ENCODE results near the gene MT4. TPM values are rescaled to one million over a fixed set of nuclear protein-coding genes. Genes with fewer than 3 reads are reported as not detected.

Gene MT4
- total RNA-seq, 1 experiment from 2014 or later = not detected

DNA sequence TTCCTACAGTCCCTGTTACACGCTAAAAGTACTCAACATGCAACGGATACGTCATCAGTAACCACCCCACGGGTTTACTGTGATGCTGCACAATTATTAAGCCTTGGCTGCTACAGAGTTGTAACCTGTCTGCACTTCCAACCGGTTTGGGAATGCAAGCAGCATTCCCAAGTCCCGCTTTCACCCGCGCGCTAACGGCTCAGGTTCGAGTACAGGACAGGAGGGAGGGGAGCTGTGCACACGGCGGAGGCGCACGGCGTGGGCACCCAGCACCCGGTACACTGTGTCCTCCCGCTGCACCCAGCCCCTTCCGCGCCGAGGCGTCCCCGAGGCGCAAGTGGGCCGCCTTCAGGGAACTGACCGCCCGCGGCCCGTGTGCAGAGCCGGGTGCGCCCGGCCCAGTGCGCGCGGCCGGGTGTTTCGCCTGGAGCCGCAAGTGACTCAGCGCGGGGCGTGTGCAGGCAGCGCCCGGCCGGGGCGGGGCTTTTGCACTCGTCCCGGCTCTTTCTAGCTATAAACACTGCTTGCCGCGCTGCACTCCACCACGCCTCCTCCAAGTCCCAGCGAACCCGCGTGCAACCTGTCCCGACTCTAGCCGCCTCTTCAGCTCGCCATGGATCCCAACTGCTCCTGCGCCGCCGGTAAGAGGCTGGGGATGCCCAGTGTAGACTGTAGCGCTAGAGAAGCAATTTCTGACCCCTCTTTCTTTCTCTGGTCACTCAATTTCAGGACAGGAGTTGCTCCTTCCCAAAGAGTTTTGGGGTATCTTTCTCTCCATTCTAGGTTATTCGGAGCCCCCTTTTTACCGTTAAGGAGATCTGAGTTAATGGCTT lies 43.4 kb downstream of the MT4 start, which contains the start of gene MT2A:
Gene MT2A (plus strand): TSS at position 542 of the 833 bp plus-strand sequence. CDS start 72 bp downstream, at position 614.
- H3K27ac ChIP-seq = peak within 1 kb of the TSS; percentile 95
- H3K27me3 ChIP-seq (ENCODE audit: insufficient read depth, low read depth) = no peaks in the 10 kb centered on the region
- ChIA-PET POLR2A (ENCODE audit: unreplicated experiment) (interaction anchor here (0.5 to 0.9 kb wide), 4 partner anchors 12 to 117 kb away, joined by 3 to 4 read pairs (median 4); partner anchors contain the start of gene MT1F), CTCF (interaction anchor here (0.6 to 0.9 kb wide), 3 partner anchors 32 to 485 kb away, joined by 3 read pairs; no protein-coding TSS in a partner anchor)
- no peaks in the 10 kb centered on the region for H3K36me3 ChIP-seq (ENCODE audit: low read depth)
- BruUV-seq (replicated peaks) = no TSS peak
- H3K9me2 ChIP-seq (ENCODE audit: insufficient read depth) = no peaks in the 10 kb centered on the region
- H3K4me3 ChIP-seq = peak within 1 kb of the TSS; percentile 90
- no peaks in the 10 kb centered on the region for H3K9me3 ChIP-seq (ENCODE audit: insufficient read depth, low read depth)
- intact Hi-C loops (cut with micrococcal nuclease; ENCODE audit: unreplicated experiment) = loop anchor here (1.0 to 10.0 kb wide), 3 partner anchors 35 to 1136 kb away; no protein-coding TSS in a partner anchor
- H3K4me2 ChIP-seq = peak within 1 kb of the TSS; percentile 90
- no peaks in the 10 kb centered on the region; the same call in 1 of the 2 replicates for H3K79me2 ChIP-seq (ENCODE audit: low read depth)
- H3K4me1 ChIP-seq (replicated peaks; ENCODE audit: insufficient read depth) = peaks cover 88% of the 10 kb centered on the region
- peak within 1 kb of the TSS; percentile 66; the same call in 1 of the 2 replicates for H2AFZ ChIP-seq
- peaks cover 62% of the 10 kb centered on the region for H3F3A ChIP-seq (ENCODE audit: insufficient read depth, low read depth)
- peak; percentile 89 to 91 for DNase-seq
- no peak for TF ChIP-seq EZH2 (IDR thresholded peaks at IDR 0.05; ENCODE audit: low read depth)
- TF ChIP-seq, protein P1, sequence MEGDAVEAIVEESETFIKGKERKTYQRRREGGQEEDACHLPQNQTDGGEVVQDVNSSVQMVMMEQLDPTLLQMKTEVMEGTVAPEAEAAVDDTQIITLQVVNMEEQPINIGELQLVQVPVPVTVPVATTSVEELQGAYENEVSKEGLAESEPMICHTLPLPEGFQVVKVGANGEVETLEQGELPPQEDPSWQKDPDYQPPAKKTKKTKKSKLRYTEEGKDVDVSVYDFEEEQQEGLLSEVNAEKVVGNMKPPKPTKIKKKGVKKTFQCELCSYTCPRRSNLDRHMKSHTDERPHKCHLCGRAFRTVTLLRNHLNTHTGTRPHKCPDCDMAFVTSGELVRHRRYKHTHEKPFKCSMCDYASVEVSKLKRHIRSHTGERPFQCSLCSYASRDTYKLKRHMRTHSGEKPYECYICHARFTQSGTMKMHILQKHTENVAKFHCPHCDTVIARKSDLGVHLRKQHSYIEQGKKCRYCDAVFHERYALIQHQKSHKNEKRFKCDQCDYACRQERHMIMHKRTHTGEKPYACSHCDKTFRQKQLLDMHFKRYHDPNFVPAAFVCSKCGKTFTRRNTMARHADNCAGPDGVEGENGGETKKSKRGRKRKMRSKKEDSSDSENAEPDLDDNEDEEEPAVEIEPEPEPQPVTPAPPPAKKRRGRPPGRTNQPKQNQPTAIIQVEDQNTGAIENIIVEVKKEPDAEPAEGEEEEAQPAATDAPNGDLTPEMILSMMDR (conservative IDR thresholded peaks at IDR 0.05) = no peak
- no peaks in the 10 kb centered on the region for H4K20me1 ChIP-seq (ENCODE audit: insufficient read depth)

DNA sequence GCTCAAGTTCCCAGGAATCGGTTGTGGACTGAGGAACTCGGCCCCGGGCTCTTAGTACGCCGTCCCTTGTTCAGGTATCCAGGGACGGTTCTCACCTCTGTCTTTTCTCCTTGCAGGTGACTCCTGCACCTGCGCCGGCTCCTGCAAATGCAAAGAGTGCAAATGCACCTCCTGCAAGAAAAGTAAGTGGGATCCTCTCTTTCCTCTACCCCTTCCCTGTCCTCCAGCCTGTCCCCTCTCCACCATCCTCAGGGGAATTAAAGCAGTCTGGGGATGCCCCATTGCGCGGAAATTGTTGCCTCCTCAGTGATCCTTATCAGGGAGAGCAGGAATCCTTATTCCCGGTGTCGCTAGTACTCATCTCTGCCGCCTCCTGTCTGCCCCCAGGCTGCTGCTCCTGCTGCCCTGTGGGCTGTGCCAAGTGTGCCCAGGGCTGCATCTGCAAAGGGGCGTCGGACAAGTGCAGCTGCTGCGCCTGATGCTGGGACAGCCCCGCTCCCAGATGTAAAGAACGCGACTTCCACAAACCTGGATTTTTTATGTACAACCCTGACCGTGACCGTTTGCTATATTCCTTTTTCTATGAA lies 44.1 kb downstream of the MT4 start:
- intact Hi-C loops (cut with micrococcal nuclease; ENCODE audit: unreplicated experiment) = loop anchor here (1.0 to 10.0 kb wide), 3 partner anchors 34 to 1137 kb away; no protein-coding TSS in a partner anchor
- H3K79me2 ChIP-seq (ENCODE audit: low read depth) = no peaks in the 10 kb centered on the region; the same call in 1 of the 2 replicates
- ChIA-PET CTCF (interaction anchor here (0.6 to 0.9 kb wide), 3 partner anchors 31 to 669 kb away, joined by 3 read pairs; no protein-coding TSS in a partner anchor), POLR2A (ENCODE audit: unreplicated experiment) (interaction anchor here (0.6 to 0.9 kb wide), 2 partner anchors 49 to 88 kb away, joined by 4 read pairs; partner anchors contain the start of gene MT1F)
- BruUV-seq (replicated peaks) = TSS peak; percentile 99
- no peaks in the 10 kb centered on the region for H3K9me3 ChIP-seq (ENCODE audit: insufficient read depth, low read depth)
- TF ChIP-seq, protein P1 (conservative IDR thresholded peaks at IDR 0.05) = no peak
- TF ChIP-seq EZH2 (IDR thresholded peaks at IDR 0.05; ENCODE audit: low read depth) = no peak
- H2AFZ ChIP-seq = peak overlapping the region; percentile 66; the same call in 1 of the 2 replicates
- H3K36me3 ChIP-seq (ENCODE audit: low read depth) = no peaks in the 10 kb centered on the region
- DNase-seq = no peak
- peak overlapping the region; percentile 90 for H3K4me2 ChIP-seq
- H3K4me1 ChIP-seq (replicated peaks; ENCODE audit: insufficient read depth) = peaks cover 91% of the 10 kb centered on the region
- peaks cover 63% of the 10 kb centered on the region for H3F3A ChIP-seq (ENCODE audit: insufficient read depth, low read depth)
- no peaks in the 10 kb centered on the region for H3K27me3 ChIP-seq (ENCODE audit: insufficient read depth, low read depth)
- H3K4me3 ChIP-seq = peak overlapping the region; percentile 90
- H4K20me1 ChIP-seq (ENCODE audit: insufficient read depth) = no peaks in the 10 kb centered on the region
- peak overlapping the region; percentile 73 for H3K27ac ChIP-seq
- H3K9me2 ChIP-seq (ENCODE audit: insufficient read depth) = no peaks in the 10 kb centered on the region

DNA sequence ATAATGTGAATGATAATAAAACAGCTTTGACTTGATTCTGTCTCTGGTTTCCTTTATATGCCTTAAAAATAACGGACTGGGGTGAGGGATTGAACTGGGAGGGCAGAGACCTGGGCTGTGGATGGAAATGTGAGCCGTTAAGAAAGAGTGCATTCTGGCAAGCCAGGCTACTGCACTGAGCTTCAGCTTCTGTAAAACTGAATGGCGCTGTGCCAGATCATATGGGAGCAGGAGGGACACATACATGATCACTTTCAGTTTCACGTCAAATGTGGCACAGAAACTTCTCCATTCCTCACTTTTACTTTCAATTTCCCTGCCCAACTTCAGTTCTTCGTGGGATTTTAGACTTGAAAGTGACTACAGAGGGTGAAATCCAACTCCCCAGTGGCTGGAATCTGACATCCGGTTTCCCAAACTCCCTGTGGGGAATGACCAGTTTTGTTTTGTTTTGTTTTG lies 44.6 kb downstream of the MT4 start:
- no peaks in the 10 kb centered on the region for H4K20me1 ChIP-seq (ENCODE audit: insufficient read depth)
- H3K27me3 ChIP-seq (ENCODE audit: insufficient read depth, low read depth) = no peaks in the 10 kb centered on the region
- intact Hi-C loops (cut with micrococcal nuclease; ENCODE audit: unreplicated experiment) = loop anchor here (5.0 to 10.0 kb wide), 2 partner anchors 275 to 1137 kb away; no protein-coding TSS in a partner anchor
- no TSS peak for BruUV-seq (replicated peaks)
- H3K27ac ChIP-seq = peak overlapping the region; percentile 73
- no peak overlapping the region for H2AFZ ChIP-seq
- H3K9me2 ChIP-seq (ENCODE audit: insufficient read depth) = no peaks in the 10 kb centered on the region
- H3K4me2 ChIP-seq = peak overlapping the region; percentile 90
- H3K4me1 ChIP-seq (replicated peaks; ENCODE audit: insufficient read depth) = peaks cover 96% of the 10 kb centered on the region
- no peaks in the 10 kb centered on the region for H3K9me3 ChIP-seq (ENCODE audit: insufficient read depth, low read depth)
- H3K4me3 ChIP-seq = peak overlapping the region; percentile 90
- no peaks in the 10 kb centered on the region for H3K36me3 ChIP-seq (ENCODE audit: low read depth)
- CTCF ChIA-PET = interaction anchor here (0.7 kb wide), 1 partner anchor 668 kb away, joined by 3 read pairs; no protein-coding TSS in a partner anchor
- POLR2A ChIA-PET (ENCODE audit: unreplicated experiment) = interaction anchor here (0.6 kb wide), 1 partner anchor 87 kb away, joined by 4 read pairs; no protein-coding TSS in a partner anchor
- H3F3A ChIP-seq (ENCODE audit: insufficient read depth, low read depth) = peaks cover 67% of the 10 kb centered on the region
- no peak for TF ChIP-seq EZH2 (IDR thresholded peaks at IDR 0.05; ENCODE audit: low read depth)
- TF ChIP-seq, protein P1 (conservative IDR thresholded peaks at IDR 0.05) = no peak
- peak in 1 of 2 experiments; percentile 57 for DNase-seq
- H3K79me2 ChIP-seq (ENCODE audit: low read depth) = no peaks in the 10 kb centered on the region; the same call in 1 of the 2 replicates
